Measurements from ENCODE around the gene TBC1D22A. TPM values are rescaled to one million over a fixed set of nuclear protein-coding genes. Genes with fewer than 3 reads are reported as not detected.

The TBC1D22A gene
- total and polyA plus RNA-seq, 2 experiments from 2014 or later, result 9.6 to 13.3 TPM

DNA sequence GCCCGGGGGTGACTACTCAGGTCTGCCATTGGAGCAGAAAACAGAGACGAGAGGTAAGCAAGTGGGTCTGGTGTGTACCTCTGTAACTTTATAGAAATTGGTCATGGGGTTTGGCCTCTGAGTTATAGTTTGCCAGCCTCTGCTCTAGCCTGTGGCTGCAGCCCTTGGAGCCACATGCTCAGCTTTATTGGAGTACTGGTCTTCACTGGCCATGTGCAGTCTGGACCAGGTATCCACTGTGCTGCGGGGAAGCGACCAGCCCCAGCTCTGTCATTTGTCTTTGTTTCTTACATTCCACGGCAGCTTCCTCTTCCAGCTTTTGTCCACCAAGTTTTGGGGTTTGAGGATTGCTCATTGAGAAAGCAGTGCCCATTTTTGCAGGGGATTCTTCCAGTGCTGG lies 453.4 kb downstream of the TBC1D22A start:
- H3K27ac ChIP-seq (ENCODE audit: low read depth), result no peak overlapping the region
- Mint-ChIP-seq H3K27ac (no peak overlapping the region), H3K27me3 (ENCODE audit: insufficient read depth, low read depth, poor library complexity) (peaks cover 14% of the 10 kb centered on the region), H3K9me3 (peaks cover 95% of the 10 kb centered on the region), H3K36me3 (ENCODE audit: low read depth) (peaks cover 49% of the 10 kb centered on the region), H3K4me3 (no peak overlapping the region), H3K4me1 (no peaks in the 10 kb centered on the region; the same call in 2 of the 3 replicates)
- peaks cover 4% of the 10 kb centered on the region; the same call in 1 of the 2 replicates for H3K36me3 ChIP-seq (ENCODE audit: insufficient read depth)
- H2AFZ ChIP-seq, result no peak overlapping the region
- no peak for ATAC-seq
- DNase-seq (ENCODE audit: low spot score), result no peak
- no peaks in the 10 kb centered on the region for H3K9me2 ChIP-seq (ENCODE audit: insufficient read depth)
- H3K4me1 ChIP-seq (ENCODE audit: insufficient read depth), result no peaks in the 10 kb centered on the region
- peaks cover 3% of the 10 kb centered on the region; the same call in 1 of the 2 replicates for H3F3A ChIP-seq (replicated peaks; ENCODE audit: low read depth)
- H3K4me2 ChIP-seq, result no peak overlapping the region
- H3K4me3 ChIP-seq, result no peak overlapping the region
- no peaks in the 10 kb centered on the region for H4K20me1 ChIP-seq (replicated peaks; ENCODE audit: insufficient read depth)
- no peaks in the 10 kb centered on the region for H3K79me2 ChIP-seq (replicated peaks; ENCODE audit: insufficient read depth)
- TF ChIP-seq ZNF331 (CRISPR knock-in tag; IDR thresholded peaks at IDR 0.05; ENCODE audit: low read depth), result no peak
- TF ChIP-seq, protein P1, sequence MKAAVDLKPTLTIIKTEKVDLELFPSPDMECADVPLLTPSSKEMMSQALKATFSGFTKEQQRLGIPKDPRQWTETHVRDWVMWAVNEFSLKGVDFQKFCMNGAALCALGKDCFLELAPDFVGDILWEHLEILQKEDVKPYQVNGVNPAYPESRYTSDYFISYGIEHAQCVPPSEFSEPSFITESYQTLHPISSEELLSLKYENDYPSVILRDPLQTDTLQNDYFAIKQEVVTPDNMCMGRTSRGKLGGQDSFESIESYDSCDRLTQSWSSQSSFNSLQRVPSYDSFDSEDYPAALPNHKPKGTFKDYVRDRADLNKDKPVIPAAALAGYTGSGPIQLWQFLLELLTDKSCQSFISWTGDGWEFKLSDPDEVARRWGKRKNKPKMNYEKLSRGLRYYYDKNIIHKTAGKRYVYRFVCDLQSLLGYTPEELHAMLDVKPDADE (IDR thresholded peaks at IDR 0.05), result no peak
- no peak for TF ChIP-seq JUNB (IDR thresholded peaks at IDR 0.05; ENCODE audit: unreplicated experiment)
- TF ChIP-seq ZNF462 (CRISPR knock-in tag; IDR thresholded peaks at IDR 0.05), result no peak
- no peak for TF ChIP-seq CREB1 (CRISPR knock-in tag; IDR thresholded peaks at IDR 0.05; ENCODE audit: low read depth)
- no peak for TF ChIP-seq NANOG (IDR thresholded peaks at IDR 0.05; ENCODE audit: borderline replicate concordance)
- TF ChIP-seq STAT1 (IDR thresholded peaks at IDR 0.05; ENCODE audit: unreplicated experiment), result no peak
- TF ChIP-seq EZH2 (IDR thresholded peaks at IDR 0.05; ENCODE audit: low read depth, unreplicated experiment), result no peak
- no peak for TF ChIP-seq POLR2AphosphoS5 (IDR thresholded peaks at IDR 0.05; ENCODE audit: low read depth)
- no peak for TF ChIP-seq CTCF (conservative IDR thresholded peaks at IDR 0.05; ENCODE audit: low read depth in 2 of 2)
- no peak for TF ChIP-seq EZH2phosphoT487 (IDR thresholded peaks at IDR 0.05; ENCODE audit: unreplicated experiment)
- H3K27me3 ChIP-seq (ENCODE audit: insufficient read depth), result no peaks in the 10 kb centered on the region
